Endothelial cell of umbilical vein (primary cell): Measurements from ENCODE around the gene HLX.

Experiments
- CTCF ChIP-seq, 2 donors: IDR thresholded peaks; 1 replicate in 1 of 2; 2 replicates in 1 of 2; pipeline ENCODE4 v1.5.1; 2011; ENCODE audit warnings: low read length in 2 of 2, mild to moderate bottlenecking in 2 of 2, moderate library complexity in 2 of 2, control low read depth in 1 of 2, inconsistent platforms in 1 of 2, low read depth in 1 of 2; ENCODE audit not compliant: insufficient read depth in 1 of 2; ENCODE audit errors: extremely low read depth in 1 of 2
- EZH2 ChIP-seq: IDR thresholded peaks from 2 replicates; pipeline ENCODE4 v1.6.1; 2012; ENCODE audit warnings: borderline replicate concordance, low read depth, mild to moderate bottlenecking, moderate library complexity, low read length, inconsistent platforms; ENCODE audit not compliant: severe bottlenecking
- FOS ChIP-seq: IDR thresholded peaks from 2 replicates; pipeline ENCODE4 v1.6.1; 2011; ENCODE audit warnings: mild to moderate bottlenecking, low read length, moderate library complexity, borderline replicate concordance; ENCODE audit not compliant: insufficient read depth
- MYC ChIP-seq: IDR thresholded peaks from one replicate; pipeline ENCODE4 v1.6.1; 2011; ENCODE audit warnings: mild to moderate bottlenecking, low read depth, low read length
- POLR2A ChIP-seq: IDR thresholded peaks from 2 replicates; pipeline ENCODE4 v1.6.1; 2012; ENCODE audit warnings: low read depth, mild to moderate bottlenecking, control low read depth, low read length
- POLR2AphosphoS5 ChIP-seq: IDR thresholded peaks from 2 replicates; pipeline ENCODE4 v1.6.1; 2012; ENCODE audit warnings: low read depth, mild to moderate bottlenecking, control low read depth, low read length, moderate library complexity; ENCODE audit not compliant: insufficient read depth

- no peak for TF ChIP-seq CTCF (IDR thresholded peaks at IDR 0.05; ENCODE audit: extremely low read depth in 1 of 2, insufficient read depth in 1 of 2, low read depth in 1 of 2, low read length in 2 of 2)
- no peak for TF ChIP-seq MYC
- TF ChIP-seq POLR2AphosphoS5 = no peak
- no peak for TF ChIP-seq FOS
- no peak for TF ChIP-seq POLR2A
- peak; percentile 50 for TF ChIP-seq EZH2
Measured at GRCh38 chr1:220880726-220881506, 1.7 kb downstream of the HLX start.
